Left kidney (tissue), 2 donors: Measurements from ENCODE around the gene PRAMEF1. TPM values are rescaled to one million over a fixed set of nuclear protein-coding genes. Genes with fewer than 3 reads are reported as not detected.
"Not testable (repeated sequence)": the region's sequence is repeated elsewhere in the genome, so short reads cannot be mapped to it uniquely, and the experiment has no call there.

ENCODE experiments used
- DNase-seq: peaks from one replicate; pipeline ENCODE4 v3.0.0-alpha.2; 2013
- polyA plus RNA-seq: library from polyadenylated mRNA; unstranded; fragments of 120-200 nt; gene quantifications from one replicate; pipeline ENCODE4 v1.2.1, GENCODE V29; 2013; ENCODE audit not compliant: insufficient read length

PRAMEF1 gene
- polyA plus RNA-seq, 1 donor = not detected

GRCh38 chr1:12776801-12777557 lies 14.2 kb upstream of the PRAMEF1 start:
- DNase-seq = no peak

GRCh38 chr1:12778061-12778460 lies 13.1 kb upstream of the PRAMEF1 start:
- DNase-seq = no peak

GRCh38 chr1:12778907-12779306 lies 12.3 kb upstream of the PRAMEF1 start:
- no peak for DNase-seq

- not testable (repeated sequence) for DNase-seq
Observed at GRCh38 chr1:12781488-12781887, 9.7 kb upstream of the PRAMEF1 start.

GRCh38 chr1:12783783-12784182 lies 7.4 kb upstream of the PRAMEF1 start:
- DNase-seq = not testable (repeated sequence)

- DNase-seq = not testable (repeated sequence)
Observed at GRCh38 chr1:12784729-12785128, 6.5 kb upstream of the PRAMEF1 start.

- DNase-seq = no peak
Observed at GRCh38 chr1:12798911-12799310, 7.7 kb downstream of the PRAMEF1 start.

GRCh38 chr1:12799730-12800129 lies 8.5 kb downstream of the PRAMEF1 start:
- no peak for DNase-seq

- DNase-seq = no peak
Observed at GRCh38 chr1:12809933-12810332, 18.7 kb downstream of the PRAMEF1 start.

GRCh38 chr1:12810691-12811408 lies 19.7 kb downstream of the PRAMEF1 start:
- DNase-seq = no peak

GRCh38 chr1:12811409-12811784 lies 20.2 kb downstream of the PRAMEF1 start:
- DNase-seq = no peak

GRCh38 chr1:12819061-12819460 lies 27.9 kb downstream of the PRAMEF1 start:
- DNase-seq = not testable (repeated sequence)

GRCh38 chr1:12831310-12831709 lies 40.1 kb downstream of the PRAMEF1 start, which contains the start of gene PRAMEF11:
Gene PRAMEF11, minus strand, starts transcription at chr1:12831410. Its CDS starts 2,621 bp downstream, at chr1:12828789.
- DNase-seq = not testable (repeated sequence)

- not testable (repeated sequence) for DNase-seq
Observed at GRCh38 chr1:12833251-12833650, 42.1 kb downstream of the PRAMEF1 start.

Other genes starting within 250 kb of the PRAMEF1 start
- 80.7 TPM for gene DHRS3, start 173.2 kb upstream of the PRAMEF1 start, polyA plus RNA-seq
- 1.8 TPM for gene AADACL4, start 147.3 kb upstream of the PRAMEF1 start, polyA plus RNA-seq
- not detected for gene AADACL3, start 75.3 kb upstream of the PRAMEF1 start, polyA plus RNA-seq
- gene CFAP107, start 45.2 kb upstream of the PRAMEF1 start, polyA plus RNA-seq = 0.50 TPM
- not detected for gene PRAMEF12, start 17.7 kb upstream of the PRAMEF1 start, polyA plus RNA-seq
- not detected for gene PRAMEF11, start 40.0 kb downstream of the PRAMEF1 start, polyA plus RNA-seq
- 0.58 TPM for gene HNRNPCL1, start 57.3 kb downstream of the PRAMEF1 start, polyA plus RNA-seq
- gene PRAMEF2, start 65.7 kb downstream of the PRAMEF1 start, polyA plus RNA-seq = not detected
- gene PRAMEF4, start 94.8 kb downstream of the PRAMEF1 start, polyA plus RNA-seq = not detected
- gene PRAMEF10, start 106.9 kb downstream of the PRAMEF1 start, polyA plus RNA-seq = not detected
- not detected for gene PRAMEF7, start 125.2 kb downstream of the PRAMEF1 start, polyA plus RNA-seq
- gene PRAMEF6, start 156.2 kb downstream of the PRAMEF1 start, polyA plus RNA-seq = not detected